Stimulated activated memory B cell treated with anti-CD40 and anti-IgM and Interleukin-4, amounts not matched to agents 10 μg/mL and 1 μg/mL and 100 μg/mL, for 72 hours (primary cell): Measurements from ENCODE around the gene AICDA.
A peak's percentile ranks its signal among the peaks of the same experiment; 100 is the strongest.
"Not testable (repeated sequence)": the region's sequence is repeated elsewhere in the genome, so short reads cannot be mapped to it uniquely, and the experiment has no call there.

Experiments used
- ATAC-seq: fragments of 150-1000 bp; cut with Tn5 transposase; 2 replicates; pipeline ENCODE4 v1.10.0; 2021
- H3K27ac Mint-ChIP-seq: one replicate; pipeline ENCODE4 v1.8.0; 2022; ENCODE audit warnings: mild to moderate bottlenecking, mixed read lengths
- H3K27me3 Mint-ChIP-seq: one replicate; pipeline ENCODE4 v1.8.0; 2022; ENCODE audit warnings: mixed read lengths
- H3K36me3 Mint-ChIP-seq: one replicate; pipeline ENCODE4 v1.8.0; 2022; ENCODE audit warnings: mixed read lengths
- H3K4me1 Mint-ChIP-seq: one replicate; pipeline ENCODE4 v1.8.0; 2022; ENCODE audit warnings: mixed read lengths
- H3K4me3 Mint-ChIP-seq: one replicate; pipeline ENCODE4 v1.8.0; 2022; ENCODE audit warnings: mild to moderate bottlenecking, moderate library complexity, mixed read lengths
- H3K9me3 Mint-ChIP-seq: one replicate; pipeline ENCODE4 v1.8.0; 2022; ENCODE audit warnings: mixed read lengths

The AICDA gene

DNA sequence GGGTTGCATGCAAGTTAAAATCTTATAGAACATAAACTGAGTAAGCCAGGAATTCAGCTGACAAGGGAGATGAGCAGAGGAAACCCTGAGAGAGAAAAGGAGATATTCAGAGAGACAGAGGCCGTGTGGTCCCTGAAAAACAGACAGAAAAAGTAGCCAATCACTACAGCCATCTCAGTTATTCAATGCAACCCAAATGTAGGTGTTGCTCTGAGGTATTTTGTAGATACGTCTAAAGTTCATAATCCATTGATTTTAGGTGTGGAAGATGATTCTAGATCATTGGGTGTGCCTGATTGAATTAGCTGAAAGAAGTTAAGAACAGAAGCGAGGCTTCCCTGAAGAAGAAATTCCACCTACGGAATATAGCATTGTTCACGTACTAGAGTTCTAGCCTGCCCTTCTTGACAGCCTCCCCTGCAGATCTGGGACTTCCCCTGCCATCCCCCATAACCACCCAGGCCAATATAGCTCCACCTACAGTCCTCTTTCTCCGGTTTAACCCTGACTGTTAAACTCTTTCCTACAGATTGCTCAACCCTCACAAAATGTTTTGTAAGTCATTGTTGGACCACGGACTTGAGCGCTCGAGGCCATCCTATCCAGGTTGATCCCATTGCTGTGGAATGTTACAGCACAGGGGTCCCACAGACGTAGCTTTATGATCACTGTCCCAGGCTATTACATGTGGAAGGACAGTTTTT, 21.7 kb downstream of the AICDA start:
- ATAC-seq, result peak; percentile 91

DNA sequence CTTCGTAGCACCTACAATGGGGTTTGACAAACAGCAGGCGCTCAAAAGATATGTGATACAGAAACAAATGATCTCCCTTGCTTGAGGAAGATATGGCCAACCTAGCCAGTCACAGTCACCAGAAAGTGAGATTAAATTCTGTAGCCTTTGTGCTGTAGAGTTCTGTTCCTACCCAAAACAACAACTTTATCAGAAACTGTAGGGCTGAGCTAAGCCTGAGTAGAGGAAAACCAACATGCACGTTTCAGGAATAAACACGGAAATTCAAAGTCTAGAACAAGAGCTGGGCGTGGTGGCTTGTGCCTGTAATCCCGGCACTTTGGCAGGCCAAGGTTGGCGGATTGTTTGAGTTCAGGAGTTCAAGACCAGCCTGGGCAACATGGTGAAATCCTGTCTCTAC, 23.0 kb downstream of the AICDA start:
- peaks cover 2% of the 10 kb centered on the region for H3K9me3 Mint-ChIP-seq
- ATAC-seq, result no peak
- H3K4me1 Mint-ChIP-seq, result peaks cover 13% of the 10 kb centered on the region
- no peak overlapping the region for H3K4me3 Mint-ChIP-seq
- H3K27ac Mint-ChIP-seq, result no peak overlapping the region
- no peaks in the 10 kb centered on the region for H3K36me3 Mint-ChIP-seq
- H3K27me3 Mint-ChIP-seq, result no peaks in the 10 kb centered on the region

More for the DNA sequence above, 21.7 kb downstream of the AICDA start:
- Mint-ChIP-seq H3K27ac (no peak overlapping the region), H3K4me3 (no peak overlapping the region), H3K27me3 (no peaks in the 10 kb centered on the region), H3K36me3 (no peaks in the 10 kb centered on the region), H3K9me3 (peaks cover 2% of the 10 kb centered on the region), H3K4me1 (peaks cover 13% of the 10 kb centered on the region)

DNA sequence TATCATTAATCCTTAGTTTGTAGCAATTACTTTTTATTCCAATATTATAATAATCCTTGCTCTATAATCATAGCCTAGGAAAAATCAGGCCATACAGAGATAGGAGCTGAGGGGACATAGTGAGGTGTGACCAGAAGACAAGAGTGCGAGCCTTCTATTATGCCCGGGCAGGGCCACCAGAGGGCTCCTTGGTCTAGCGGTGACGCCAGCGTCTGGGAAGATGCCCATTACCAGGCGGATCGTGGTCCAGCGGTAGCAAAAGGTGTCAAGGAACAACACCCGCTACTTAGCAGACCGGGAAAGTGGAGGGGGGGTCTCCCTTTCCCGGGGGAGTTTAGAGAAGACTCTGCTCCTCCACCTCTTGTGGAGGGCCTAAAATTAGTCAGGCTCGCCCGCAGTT, 28.2 kb downstream of the AICDA start:
- H3K36me3 Mint-ChIP-seq, H3K9me3 Mint-ChIP-seq, H3K4me3 Mint-ChIP-seq, ATAC-seq, H3K27ac Mint-ChIP-seq, H3K27me3 Mint-ChIP-seq: not testable (repeated sequence)
- peaks cover 12% of the 10 kb centered on the region for H3K4me1 Mint-ChIP-seq

DNA sequence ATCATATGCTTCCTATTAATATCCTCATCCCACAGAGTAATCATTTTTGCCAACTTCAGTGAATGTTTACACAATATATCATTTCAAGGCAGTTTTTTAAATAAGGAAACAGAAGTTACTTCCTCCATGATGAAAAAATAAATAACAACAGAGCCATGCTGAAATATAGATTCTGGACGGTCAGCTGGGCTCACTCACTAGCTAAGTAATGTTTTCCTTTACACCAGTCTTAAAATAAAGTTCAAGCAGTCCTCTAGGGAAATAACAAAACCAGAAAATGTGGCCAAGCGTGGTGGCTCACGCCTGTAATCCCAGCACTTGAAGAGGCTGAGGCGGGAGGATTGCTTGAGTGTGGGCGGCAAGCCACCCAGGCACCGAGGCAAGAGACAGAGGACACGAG, 28.7 kb downstream of the AICDA start:
- Mint-ChIP-seq H3K27me3 (peaks cover 7% of the 10 kb centered on the region), H3K4me1 (peaks cover 17% of the 10 kb centered on the region), H3K4me3 (no peak overlapping the region), H3K9me3 (no peaks in the 10 kb centered on the region), H3K36me3 (no peaks in the 10 kb centered on the region), H3K27ac (no peak overlapping the region)
- no peak for ATAC-seq

DNA sequence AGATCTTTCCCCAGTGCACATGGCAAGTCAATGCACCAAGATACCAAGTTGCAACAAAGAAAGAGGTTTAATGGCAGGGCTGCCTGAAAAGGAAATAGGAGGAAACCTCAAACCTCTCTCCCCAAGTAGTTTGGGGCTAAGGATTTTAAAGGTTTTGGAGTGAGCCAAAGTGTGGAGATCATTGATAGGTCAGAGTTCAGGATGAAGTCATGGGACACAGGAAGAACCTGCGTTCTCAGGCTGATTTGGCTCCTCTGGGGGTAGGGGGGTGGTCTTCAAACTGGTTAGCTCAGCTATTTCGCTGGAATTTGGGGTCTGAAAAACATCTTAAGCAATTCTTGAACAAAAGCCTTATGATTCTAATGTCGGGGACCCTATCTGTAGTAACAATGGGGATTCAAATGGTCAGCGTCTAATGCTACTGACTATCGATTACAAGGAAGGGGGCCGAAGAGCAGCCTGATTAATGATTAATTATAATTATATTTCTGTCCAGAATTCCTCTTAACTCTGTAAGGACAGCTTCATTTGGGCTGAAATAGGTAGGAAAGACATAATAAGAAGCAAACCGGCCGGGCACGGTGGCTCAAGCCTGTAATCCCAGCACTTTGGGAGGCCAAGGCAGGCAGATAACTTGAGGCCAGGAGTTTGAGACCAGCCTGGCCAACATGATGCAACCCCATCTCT, 31.4 kb downstream of the AICDA start:
- ATAC-seq, result no peak
- peaks cover 17% of the 10 kb centered on the region for H3K27me3 Mint-ChIP-seq
- H3K4me1 Mint-ChIP-seq, result peaks cover 27% of the 10 kb centered on the region
- H3K9me3 Mint-ChIP-seq, result no peaks in the 10 kb centered on the region
- no peak overlapping the region for H3K27ac Mint-ChIP-seq
- H3K4me3 Mint-ChIP-seq, result no peak overlapping the region
- H3K36me3 Mint-ChIP-seq, result no peaks in the 10 kb centered on the region

DNA sequence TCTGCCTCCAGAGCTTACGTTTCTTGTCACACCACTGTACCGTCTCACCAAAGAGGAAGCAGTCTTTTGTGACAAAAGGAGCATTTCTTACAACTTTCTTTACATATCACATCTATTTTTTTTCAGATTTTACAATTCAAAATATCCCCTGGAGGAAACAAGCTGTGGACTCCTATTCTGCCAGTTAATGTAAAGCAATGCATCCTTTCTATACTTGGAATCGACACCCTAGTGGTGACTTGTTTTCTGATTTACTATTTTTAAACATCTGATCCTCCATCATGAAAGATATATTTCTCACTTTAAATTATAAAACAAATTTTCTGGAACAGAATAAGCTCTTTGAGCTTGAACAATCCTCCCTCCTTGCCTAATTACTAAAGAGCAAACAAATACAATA, 34.8 kb downstream of the AICDA start:
- H3K4me1 Mint-ChIP-seq, result peaks cover 21% of the 10 kb centered on the region
- peaks cover 43% of the 10 kb centered on the region for H3K27me3 Mint-ChIP-seq
- H3K4me3 Mint-ChIP-seq, result no peak overlapping the region
- no peaks in the 10 kb centered on the region for H3K9me3 Mint-ChIP-seq
- no peak for ATAC-seq
- H3K36me3 Mint-ChIP-seq, result no peaks in the 10 kb centered on the region
- no peak overlapping the region for H3K27ac Mint-ChIP-seq

DNA sequence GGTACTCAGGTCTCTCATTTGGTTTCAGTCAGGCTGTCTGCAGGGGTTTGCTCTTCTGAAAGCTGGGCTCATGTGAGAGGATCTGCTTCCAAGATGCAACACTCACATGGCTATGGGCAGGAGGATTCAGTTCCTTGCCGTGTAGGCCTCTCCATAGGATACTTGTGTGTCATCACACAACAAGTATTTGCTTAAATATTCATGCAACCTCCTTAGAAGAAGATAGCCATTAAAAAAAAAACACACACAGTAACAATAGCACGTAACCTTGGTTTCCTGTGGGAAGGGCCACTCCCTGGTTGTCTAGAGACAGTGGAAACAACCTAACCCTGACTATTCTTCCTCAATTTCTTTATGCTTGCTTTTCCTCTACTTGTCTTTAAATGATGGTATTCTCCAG, 40.2 kb downstream of the AICDA start:
- Mint-ChIP-seq H3K9me3 (no peaks in the 10 kb centered on the region), H3K4me1 (no peaks in the 10 kb centered on the region), H3K27ac (no peak overlapping the region), H3K4me3 (no peak overlapping the region), H3K27me3 (peaks cover 35% of the 10 kb centered on the region), H3K36me3 (no peaks in the 10 kb centered on the region)
- ATAC-seq, result no peak

DNA sequence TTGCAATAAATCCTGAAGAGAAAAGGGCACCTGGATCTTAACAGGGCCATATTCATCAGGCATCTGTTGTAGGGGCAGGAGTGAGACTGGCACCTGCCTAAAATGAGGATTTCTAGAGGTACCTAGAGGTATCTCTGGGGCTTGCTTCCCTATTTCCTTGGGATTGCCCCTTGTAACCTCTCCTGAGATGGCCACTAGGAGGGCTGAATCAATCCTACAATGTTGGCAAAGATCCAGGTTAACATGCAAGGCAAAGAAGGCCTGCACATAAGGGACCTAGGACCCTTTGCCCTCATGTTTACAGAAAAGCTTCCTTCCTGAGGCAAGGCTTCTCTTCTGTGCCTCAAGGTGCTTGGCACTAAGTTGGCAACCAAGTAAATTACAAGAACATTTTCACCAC, 46.1 kb downstream of the AICDA start:
- ATAC-seq, result no peak
- no peaks in the 10 kb centered on the region for H3K36me3 Mint-ChIP-seq

DNA sequence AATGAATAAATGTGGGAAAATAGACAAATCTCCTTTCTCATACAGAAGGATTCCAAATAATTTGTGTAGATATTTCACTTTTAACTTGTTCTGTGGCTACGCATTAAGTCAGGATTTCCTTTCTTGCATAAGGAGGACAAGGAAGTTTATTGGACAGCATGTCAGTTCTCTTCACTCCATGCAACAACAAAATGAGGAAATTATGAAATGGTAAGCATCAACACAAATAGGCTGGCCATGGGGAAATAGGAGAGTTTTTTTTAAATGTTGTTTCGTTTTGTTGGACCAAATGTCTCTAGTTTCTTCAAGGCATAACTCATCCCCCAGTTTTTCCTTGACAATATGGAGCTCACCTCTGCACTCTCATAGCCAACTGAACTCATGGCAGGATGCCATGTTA, 46.6 kb downstream of the AICDA start:
- H3K27ac Mint-ChIP-seq, H3K4me1 Mint-ChIP-seq, H3K4me3 Mint-ChIP-seq, H3K27me3 Mint-ChIP-seq, ATAC-seq, H3K9me3 Mint-ChIP-seq, H3K36me3 Mint-ChIP-seq: not testable (repeated sequence)

More for the DNA sequence above, 46.1 kb downstream of the AICDA start:
- H3K9me3 Mint-ChIP-seq, result peaks cover 9% of the 10 kb centered on the region
- H3K27me3 Mint-ChIP-seq, result no peaks in the 10 kb centered on the region
- H3K27ac Mint-ChIP-seq, result no peak overlapping the region
- no peaks in the 10 kb centered on the region for H3K4me1 Mint-ChIP-seq
- H3K4me3 Mint-ChIP-seq, result no peak overlapping the region

DNA sequence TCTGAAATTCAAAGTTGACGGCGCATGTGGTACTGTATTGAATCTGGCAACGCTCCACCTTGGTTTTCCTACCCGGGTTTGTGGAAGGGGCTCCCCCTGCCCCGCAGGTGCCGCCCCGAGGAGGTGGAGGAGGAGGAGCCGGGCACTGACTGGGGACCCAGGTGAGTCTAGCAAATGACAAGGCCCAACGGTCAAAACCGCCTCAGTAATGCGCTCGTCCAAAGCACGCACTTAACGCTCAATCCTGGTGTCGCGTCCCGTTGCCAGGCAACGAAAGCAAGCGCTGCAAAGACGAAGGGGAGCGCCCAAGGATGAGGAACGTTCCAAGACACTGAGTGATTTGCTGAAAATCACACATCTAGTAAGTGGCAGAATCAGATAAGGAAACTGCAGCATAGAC, 48.0 kb downstream of the AICDA start:
- Mint-ChIP-seq H3K4me1 (no peaks in the 10 kb centered on the region), H3K27me3 (no peaks in the 10 kb centered on the region), H3K27ac (no peak overlapping the region), H3K4me3 (no peak overlapping the region), H3K9me3 (peaks cover 9% of the 10 kb centered on the region), H3K36me3 (no peaks in the 10 kb centered on the region)
- ATAC-seq, result no peak

DNA sequence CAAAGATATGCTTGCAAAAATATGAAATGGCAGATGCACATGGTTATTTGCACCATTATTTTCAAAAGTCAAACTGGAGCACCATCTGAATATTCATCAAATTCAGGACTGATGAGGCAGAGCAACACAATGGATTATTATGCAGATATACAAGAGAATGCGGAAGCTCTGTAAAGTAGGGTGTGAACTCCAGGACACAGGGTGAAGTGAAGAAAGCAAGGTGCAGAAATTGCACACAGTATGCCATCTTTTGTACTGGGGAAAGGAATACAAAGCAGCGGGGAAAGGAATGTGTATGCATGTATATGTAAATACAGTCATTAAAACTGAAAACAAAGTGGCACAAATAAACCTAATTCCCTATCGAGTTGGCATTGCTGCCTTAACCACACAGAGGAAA, 49.3 kb downstream of the AICDA start:
- Mint-ChIP-seq H3K36me3 (no peaks in the 10 kb centered on the region), H3K4me1 (no peaks in the 10 kb centered on the region), H3K9me3 (peaks cover 9% of the 10 kb centered on the region), H3K4me3 (no peak overlapping the region), H3K27ac (no peak overlapping the region), H3K27me3 (no peaks in the 10 kb centered on the region)
- no peak for ATAC-seq

DNA sequence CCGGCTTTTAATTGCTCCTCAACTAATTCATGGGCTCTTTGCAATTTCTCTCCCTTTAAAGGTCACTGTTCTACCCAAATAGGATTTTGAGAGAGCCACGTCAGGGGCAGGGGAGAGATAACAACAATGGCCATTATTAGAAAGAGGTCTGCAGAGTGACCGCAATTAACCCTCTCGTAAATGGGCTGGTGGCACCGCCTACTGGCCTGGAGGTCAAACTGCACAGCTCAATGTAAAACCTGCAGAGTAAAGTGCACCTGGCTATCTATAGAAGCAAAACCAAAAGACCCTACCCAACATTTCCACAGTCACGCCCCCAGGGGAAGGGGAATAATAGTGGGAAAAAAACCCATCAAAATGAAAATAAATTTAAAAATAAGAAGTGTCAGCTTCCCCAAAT, 50.3 kb downstream of the AICDA start:
- Mint-ChIP-seq H3K4me3 (no peak overlapping the region), H3K27me3 (no peaks in the 10 kb centered on the region), H3K36me3 (no peaks in the 10 kb centered on the region), H3K9me3 (peaks cover 9% of the 10 kb centered on the region), H3K4me1 (no peaks in the 10 kb centered on the region), H3K27ac (no peak overlapping the region)
- ATAC-seq, result no peak

DNA sequence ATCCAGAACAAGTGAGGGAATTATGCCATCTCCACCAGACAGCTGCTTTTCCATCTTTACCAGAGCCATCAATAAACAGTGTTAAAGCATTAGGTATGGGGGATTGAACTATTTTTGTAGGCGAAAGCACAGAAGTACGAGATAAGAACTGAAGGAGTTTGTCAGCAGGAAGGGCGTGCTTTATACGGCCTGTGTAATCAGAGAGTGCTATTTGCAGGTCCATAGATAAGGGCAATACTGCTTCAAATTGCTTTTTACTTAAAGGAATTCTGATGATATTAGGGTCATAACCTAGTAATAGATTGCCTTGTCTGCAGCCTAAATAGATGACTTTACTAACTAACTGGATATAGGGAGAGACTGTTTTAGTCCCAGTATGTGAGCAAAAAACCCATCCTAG, 51.6 kb downstream of the AICDA start:
- H3K27ac Mint-ChIP-seq, result no peak overlapping the region
- no peak overlapping the region for H3K4me3 Mint-ChIP-seq

DNA sequence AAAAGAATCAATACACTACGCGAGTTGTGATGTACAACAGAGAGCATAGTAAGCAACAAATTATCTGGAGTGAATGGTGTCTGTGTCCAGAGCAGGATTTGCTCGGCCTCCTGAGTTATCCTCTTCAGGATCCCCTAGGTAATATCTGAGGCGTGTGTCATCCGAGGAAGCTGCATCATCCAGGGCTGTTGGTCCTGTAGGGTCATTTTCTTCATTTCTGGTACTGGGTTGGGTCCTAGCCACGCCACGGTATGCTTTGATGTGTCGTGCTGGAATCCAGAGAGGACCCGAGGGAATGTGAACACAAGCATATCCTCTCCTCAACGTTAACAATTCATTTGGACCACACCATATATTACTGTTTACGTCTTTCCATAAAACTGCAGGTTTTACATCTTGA, 53.0 kb downstream of the AICDA start:
- peaks cover 9% of the 10 kb centered on the region for H3K9me3 Mint-ChIP-seq
- no peak overlapping the region for H3K27ac Mint-ChIP-seq
- H3K4me3 Mint-ChIP-seq, result no peak overlapping the region
- no peaks in the 10 kb centered on the region for H3K27me3 Mint-ChIP-seq
- ATAC-seq, result no peak
- H3K36me3 Mint-ChIP-seq, result no peaks in the 10 kb centered on the region
- no peaks in the 10 kb centered on the region for H3K4me1 Mint-ChIP-seq

More for the DNA sequence above, 51.6 kb downstream of the AICDA start:
- Mint-ChIP-seq H3K9me3 (peaks cover 9% of the 10 kb centered on the region), H3K36me3 (no peaks in the 10 kb centered on the region), H3K27me3 (no peaks in the 10 kb centered on the region), H3K4me1 (no peaks in the 10 kb centered on the region)
- no peak for ATAC-seq

DNA sequence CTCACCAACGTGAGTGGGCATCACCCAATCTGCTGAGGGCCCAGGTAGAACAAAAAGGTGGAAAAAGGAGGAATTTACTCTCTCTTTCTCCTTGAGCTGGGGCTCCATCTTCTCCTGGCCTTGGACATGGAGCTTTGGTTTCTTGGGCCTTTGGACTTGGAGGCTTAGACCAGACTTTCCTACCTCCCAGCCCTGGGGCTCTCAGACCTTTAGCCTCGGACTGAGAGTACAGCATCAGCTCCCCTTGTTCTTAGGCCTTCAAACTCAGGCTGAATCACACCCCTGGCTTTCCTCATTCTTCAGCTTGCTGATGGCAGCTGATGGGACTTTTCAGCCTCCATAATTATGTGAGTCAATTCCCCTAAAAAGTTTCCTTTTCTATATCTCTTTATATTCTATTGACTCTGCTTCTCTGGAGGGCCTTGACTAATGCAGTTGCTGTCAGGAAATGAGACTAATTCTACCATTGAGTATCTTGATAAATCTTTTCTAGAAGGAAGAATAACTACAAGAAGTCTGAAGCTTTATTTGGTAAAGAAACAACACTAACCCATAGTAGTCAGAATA, 56.0 kb downstream of the AICDA start:
- Mint-ChIP-seq H3K27me3 (no peaks in the 10 kb centered on the region), H3K36me3 (no peaks in the 10 kb centered on the region), H3K9me3 (no peaks in the 10 kb centered on the region), H3K4me1 (no peaks in the 10 kb centered on the region), H3K4me3 (no peak overlapping the region), H3K27ac (no peak overlapping the region)
- peak; percentile 20 for ATAC-seq
